MCF 10A (cell line): Measurements from ENCODE around the gene XPO6. TPM values are rescaled to one million over a fixed set of nuclear protein-coding genes. Genes with fewer than 3 reads are reported as not detected.

Source experiments
- BruUV-seq: library from RNA; stranded (reverse); fragments of 400-500 nt; replicated peaks from 2 replicates; lab custom pipeline; 2021; lab: Mats Ljungman, UMichigan
- CTCF ChIA-PET: fragments of 300-600 bp; sonication (Branson Sonifier 250); formaldehyde crosslinking; extraction: SDS; loops from one replicate; lab custom pipeline; 2021; ENCODE audit warnings: antibody characterized with exemption, inconsistent platforms; lab: Yijun Ruan, JAX
- POLR2A ChIA-PET: fragments of 300-600, 350-650 bp; sonication (Branson Sonifier 250); formaldehyde crosslinking; extraction: SDS; loops from one replicate; lab custom pipeline; 2020; ENCODE audit warnings: antibody characterized with exemption, inconsistent platforms; lab: Yijun Ruan, JAX
- DNase-seq: peaks from one replicate; pipeline ENCODE4 v3.0.0-alpha.2; 2018; ENCODE audit not compliant: unreplicated experiment
- H3K27ac Mint-ChIP-seq: one replicate; pipeline ENCODE4 v1.8.0; 2022; ENCODE audit warnings: mild to moderate bottlenecking, low read depth, mixed read lengths; ENCODE audit not compliant: unreplicated experiment
- H3K27me3 Mint-ChIP-seq: one replicate; pipeline ENCODE4 v1.8.0; 2022; ENCODE audit warnings: mixed read lengths; ENCODE audit not compliant: insufficient read depth, unreplicated experiment
- H3K36me3 Mint-ChIP-seq: one replicate; pipeline ENCODE4 v1.8.0; 2022; ENCODE audit warnings: mild to moderate bottlenecking, moderate library complexity, mixed read lengths; ENCODE audit not compliant: insufficient read depth, unreplicated experiment
- H3K4me1 Mint-ChIP-seq: one replicate; pipeline ENCODE4 v1.8.0; 2022; ENCODE audit warnings: mixed read lengths; ENCODE audit not compliant: insufficient read depth, unreplicated experiment
- H3K4me3 Mint-ChIP-seq: one replicate; pipeline ENCODE4 v1.8.0; 2022; ENCODE audit warnings: mild to moderate bottlenecking, moderate library complexity, mixed read lengths; ENCODE audit not compliant: unreplicated experiment
- H3K9me3 Mint-ChIP-seq: one replicate; pipeline ENCODE4 v1.8.0; 2022; ENCODE audit warnings: mixed read lengths; ENCODE audit not compliant: unreplicated experiment
- intact Hi-C: fragments of 100-400 bp; cut with micrococcal nuclease; formaldehyde crosslinking; loops from 2 replicates; pipeline ENCODE4 v1.14.1; 2022
- total RNA-seq: library from RNA; stranded (reverse); gene quantifications from 2 replicates; pipeline ENCODE4 v1.2.3, GENCODE V29; 2022
- TF ChIP-seq, protein P1 (sequence below): fragments of 200-600 bp; IDR thresholded peaks from one replicate; pipeline ENCODE4 v1.8.0; 2022; ENCODE audit warnings: antibody characterized with exemption, mild to moderate bottlenecking; ENCODE audit not compliant: unreplicated experiment

Gene XPO6
- total RNA-seq, 1 experiment from 2014 or later, result 200 TPM

DNA sequence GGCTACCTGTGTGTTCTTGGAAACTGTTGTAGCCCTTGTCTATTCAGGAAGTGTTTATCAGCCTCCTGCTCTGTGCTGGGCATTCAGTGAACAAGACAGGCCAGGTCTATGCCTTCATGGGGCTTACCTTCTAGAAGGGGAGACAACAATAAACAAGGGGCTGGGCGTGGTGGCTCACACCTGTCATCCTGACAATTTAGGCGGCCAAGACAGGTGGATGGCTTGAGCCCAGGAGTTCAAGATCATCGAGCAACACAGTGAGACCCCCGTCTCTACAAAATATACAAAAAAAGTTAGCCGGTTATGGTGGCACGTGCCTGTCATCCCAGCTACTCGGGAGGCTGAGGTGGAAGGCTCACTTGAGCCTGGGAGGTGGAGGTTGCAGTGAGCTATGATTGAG, 142.8 kb downstream of the XPO6 start:
- H3K36me3 Mint-ChIP-seq, result no peaks in the 10 kb centered on the region
- POLR2A ChIA-PET, result no interaction called here
- no TSS peak for BruUV-seq
- CTCF ChIA-PET, result interaction anchor here (0.6 to 6.7 kb wide), 4 partner anchors 96 to 538 kb away, joined by 3 to 68 read pairs (median 4); no protein-coding TSS in a partner anchor
- TF ChIP-seq, protein P1, sequence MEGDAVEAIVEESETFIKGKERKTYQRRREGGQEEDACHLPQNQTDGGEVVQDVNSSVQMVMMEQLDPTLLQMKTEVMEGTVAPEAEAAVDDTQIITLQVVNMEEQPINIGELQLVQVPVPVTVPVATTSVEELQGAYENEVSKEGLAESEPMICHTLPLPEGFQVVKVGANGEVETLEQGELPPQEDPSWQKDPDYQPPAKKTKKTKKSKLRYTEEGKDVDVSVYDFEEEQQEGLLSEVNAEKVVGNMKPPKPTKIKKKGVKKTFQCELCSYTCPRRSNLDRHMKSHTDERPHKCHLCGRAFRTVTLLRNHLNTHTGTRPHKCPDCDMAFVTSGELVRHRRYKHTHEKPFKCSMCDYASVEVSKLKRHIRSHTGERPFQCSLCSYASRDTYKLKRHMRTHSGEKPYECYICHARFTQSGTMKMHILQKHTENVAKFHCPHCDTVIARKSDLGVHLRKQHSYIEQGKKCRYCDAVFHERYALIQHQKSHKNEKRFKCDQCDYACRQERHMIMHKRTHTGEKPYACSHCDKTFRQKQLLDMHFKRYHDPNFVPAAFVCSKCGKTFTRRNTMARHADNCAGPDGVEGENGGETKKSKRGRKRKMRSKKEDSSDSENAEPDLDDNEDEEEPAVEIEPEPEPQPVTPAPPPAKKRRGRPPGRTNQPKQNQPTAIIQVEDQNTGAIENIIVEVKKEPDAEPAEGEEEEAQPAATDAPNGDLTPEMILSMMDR, result no peak
- peaks cover 8% of the 10 kb centered on the region for H3K4me1 Mint-ChIP-seq
- intact Hi-C loops, result no loop called here
- H3K27ac Mint-ChIP-seq, result no peak overlapping the region
- H3K9me3 Mint-ChIP-seq, result no peaks in the 10 kb centered on the region
- H3K27me3 Mint-ChIP-seq, result peaks cover 56% of the 10 kb centered on the region
- H3K4me3 Mint-ChIP-seq, result no peak overlapping the region
- no peak for DNase-seq

DNA sequence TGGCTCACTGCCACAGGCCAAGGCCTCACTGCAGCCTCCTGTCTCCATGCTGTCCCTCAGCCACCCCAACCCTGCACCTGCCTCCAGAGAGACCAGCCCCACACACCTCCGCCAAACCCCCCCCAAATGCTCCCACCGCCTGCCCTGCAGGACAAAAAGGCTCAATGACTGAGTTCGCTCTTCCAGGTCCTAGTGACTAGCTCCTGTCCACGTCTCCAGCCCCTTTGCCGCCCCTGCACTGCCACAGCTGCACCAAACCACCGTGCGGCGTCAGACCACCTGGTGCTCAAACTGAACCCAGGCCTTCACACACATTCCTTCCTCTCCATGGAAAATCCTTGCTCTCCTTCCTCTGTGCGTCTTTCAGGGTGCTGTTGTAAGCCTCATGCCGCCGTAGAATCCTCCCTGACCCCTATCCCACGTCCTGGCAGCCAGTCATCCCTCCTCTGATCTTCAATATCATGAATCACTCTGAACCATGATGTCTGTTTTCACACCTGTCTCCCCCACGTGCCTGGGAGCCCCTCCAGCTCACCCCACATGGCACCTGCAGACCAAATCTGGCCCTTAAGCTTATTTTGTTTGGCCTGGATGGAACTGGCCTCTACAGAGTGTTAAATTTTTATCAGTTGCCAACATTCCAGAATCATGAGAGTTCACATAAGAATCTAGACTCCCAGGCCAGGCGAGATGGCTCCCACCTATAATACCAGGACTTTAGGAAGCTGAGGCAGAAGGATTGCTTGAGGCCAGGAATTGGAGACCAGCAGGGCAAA, 144.0 kb downstream of the XPO6 start:
- H3K27ac Mint-ChIP-seq, result no peak overlapping the region
- no peaks in the 10 kb centered on the region for H3K9me3 Mint-ChIP-seq
- H3K36me3 Mint-ChIP-seq, result no peaks in the 10 kb centered on the region
- POLR2A ChIA-PET, result no interaction called here
- intact Hi-C loops, result no loop called here
- DNase-seq, result peak; percentile 19
- no peak overlapping the region for H3K4me3 Mint-ChIP-seq
- peaks cover 44% of the 10 kb centered on the region for H3K27me3 Mint-ChIP-seq
- H3K4me1 Mint-ChIP-seq, result peaks cover 8% of the 10 kb centered on the region
- no TSS peak for BruUV-seq
- TF ChIP-seq, protein P1, result no peak
- CTCF ChIA-PET, result interaction anchor here (0.6 to 6.7 kb wide), 6 partner anchors 78 to 479 kb away, joined by 3 to 68 read pairs (median 4); no protein-coding TSS in a partner anchor

DNA sequence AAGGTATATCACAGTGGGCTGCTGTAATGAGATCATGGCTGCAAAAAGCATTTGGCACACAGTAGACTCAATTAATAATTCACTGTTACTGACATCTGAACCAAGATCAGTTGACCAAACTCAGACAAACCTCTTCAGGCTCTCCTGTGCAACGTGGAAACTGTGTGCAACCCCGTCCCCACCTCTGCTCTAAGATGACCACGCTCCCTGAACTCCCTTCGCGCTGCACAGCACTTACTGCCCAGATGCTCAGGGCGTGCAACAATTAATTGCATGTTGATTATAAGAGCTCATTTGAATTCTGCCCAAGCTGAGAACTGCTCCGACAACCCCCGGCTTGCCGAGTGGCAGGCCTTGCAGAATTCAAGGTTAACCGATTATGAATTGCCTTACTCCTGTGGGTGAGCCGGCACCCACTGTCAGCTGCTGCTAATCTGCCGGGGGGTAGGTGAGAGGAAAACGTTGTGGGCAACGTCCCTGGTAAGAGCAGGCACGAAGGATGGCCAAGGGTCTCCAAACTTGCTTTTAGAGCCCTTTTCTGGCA, 147.0 kb downstream of the XPO6 start:
- Mint-ChIP-seq H3K4me3 (no peak overlapping the region), H3K9me3 (no peaks in the 10 kb centered on the region), H3K4me1 (peaks cover 8% of the 10 kb centered on the region), H3K27me3 (peaks cover 43% of the 10 kb centered on the region), H3K36me3 (no peaks in the 10 kb centered on the region), H3K27ac (no peak overlapping the region)
- DNase-seq, result no peak
- POLR2A ChIA-PET, result no interaction called here
- intact Hi-C loops, result no loop called here
- no TSS peak for BruUV-seq
- CTCF ChIA-PET, result interaction anchor here (0.5 to 0.6 kb wide), 2 partner anchors 124 to 428 kb away, joined by 3 to 4 read pairs; no protein-coding TSS in a partner anchor
- TF ChIP-seq, protein P1, result no peak

DNA sequence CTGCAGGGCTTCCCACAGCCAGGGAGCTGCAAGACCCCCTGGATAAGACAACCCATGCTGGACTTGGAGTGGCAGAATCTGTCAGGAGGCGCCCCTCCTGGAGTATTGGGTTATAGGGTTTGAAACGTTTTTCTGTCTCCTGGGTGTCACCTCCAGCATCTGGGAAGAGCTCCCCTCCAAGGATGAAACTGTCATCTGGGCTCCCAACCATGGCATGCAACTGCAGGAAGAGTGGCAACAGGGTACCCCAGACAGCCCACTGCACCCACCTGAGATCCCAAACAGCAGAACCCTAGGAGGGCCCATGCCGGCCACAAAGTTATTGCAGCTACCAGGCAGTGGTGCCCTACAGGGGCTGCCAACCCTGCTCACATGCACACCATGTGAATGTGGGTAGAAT, 147.6 kb downstream of the XPO6 start:
- DNase-seq, result no peak
- H3K4me3 Mint-ChIP-seq, result no peak overlapping the region
- BruUV-seq, result no TSS peak
- POLR2A ChIA-PET, result no interaction called here
- CTCF ChIA-PET, result interaction anchor here (0.6 kb wide), 2 partner anchors 139 to 373 kb away, joined by 3 to 4 read pairs; no protein-coding TSS in a partner anchor
- no peak overlapping the region for H3K27ac Mint-ChIP-seq
- TF ChIP-seq, protein P1, result no peak
- intact Hi-C loops, result no loop called here
- no peaks in the 10 kb centered on the region for H3K36me3 Mint-ChIP-seq
- H3K9me3 Mint-ChIP-seq, result no peaks in the 10 kb centered on the region
- H3K4me1 Mint-ChIP-seq, result peaks cover 8% of the 10 kb centered on the region
- peaks cover 50% of the 10 kb centered on the region for H3K27me3 Mint-ChIP-seq
